ENCODE results near the gene CAMK1D.

- TF ChIP-seq CTCF (optimal IDR thresholded peaks at IDR 0.05 in 1 of 3, IDR thresholded peaks at IDR 0.05 in 1 of 3, conservative IDR thresholded peaks at IDR 0.05 in 1 of 3; ENCODE audit: extremely low read depth in 1 of 3, insufficient read depth in 2 of 3, low read length in 3 of 3) (no peak), EZH2 (IDR thresholded peaks at IDR 0.05; ENCODE audit: low read length) (no peak)
Measured at GRCh38 chr10:12650538-12651298, 301.4 kb downstream of the CAMK1D start.

All from keratinocyte (primary cell).